Gastrocnemius medialis (tissue), 4 donors: ENCODE measurements around the gene LRIT3. TPM values are rescaled to one million over a fixed set of nuclear protein-coding genes. Genes with fewer than 3 reads are reported as not detected.
A peak's percentile ranks its signal among the peaks of the same experiment; 100 is the strongest.

Source experiments
- ATAC-seq, 2 donors: fragments of 150-250 bp; one replicate each; pipeline ENCODE4 v1.9.1; 2016
- DNase-seq, 2 donors: peaks; one replicate each; pipeline ENCODE4 v3.0.0-alpha.2; 2019
- H3K27ac ChIP-seq, 4 donors: fragments of 200-600 bp; sonication (generic); 1 replicate in 1 of 4; 2 replicates in 3 of 4; pipeline ENCODE4 v1.5.1; 2016 to 2018; ENCODE audit warnings: mild to moderate bottlenecking in 2 of 4, moderate library complexity in 1 of 4
- H3K27me3 ChIP-seq, 3 donors: fragments of 200-600 bp; sonication (generic) in 2 of 3; 1 replicate in 1 of 3; 2 replicates in 2 of 3; pipeline versions ENCODE4 v1.5.1 to v1.6.0; 2016 to 2019; ENCODE audit warnings: mild to moderate bottlenecking in 1 of 3, moderate library complexity in 1 of 3
- H3K36me3 ChIP-seq, 2 donors: fragments of 200-600 bp; sonication (generic) in 1 of 2; one replicate each; pipeline ENCODE4 v1.5.1; 2017 to 2018
- H3K4me1 ChIP-seq, 2 donors: fragments of 200-600 bp; sonication (generic) in 1 of 2; one replicate each; pipeline ENCODE4 v1.5.1; 2016 to 2017; ENCODE audit warnings: mild to moderate bottlenecking in 2 of 2
- H3K4me3 ChIP-seq, 4 donors: fragments of 200-600 bp; sonication (generic) in 3 of 4; 1 replicate in 1 of 4; 2 replicates in 3 of 4; pipeline ENCODE4 v1.5.1; 2016 to 2019; ENCODE audit warnings: mild to moderate bottlenecking in 2 of 4
- H3K9me3 ChIP-seq, 3 donors: fragments of 200-600 bp; sonication (generic) in 2 of 3; 1 replicate in 1 of 3; 2 replicates in 2 of 3; pipeline ENCODE4 v1.5.1; 2016 to 2019
- CTCF ChIP-seq, 5 experiments: fragments of 450-650 bp in 3 of 5; fragments of 200-600 bp in 2 of 5; sonication (generic) in 2 of 5; IDR thresholded peaks in 4 of 5; conservative IDR thresholded peaks in 1 of 5; 1 replicate in 4 of 5; 2 replicates in 1 of 5; pipeline ENCODE4 v1.5.1; 2016 to 2019; ENCODE audit warnings: antibody characterized with exemption in 5 of 5, mild to moderate bottlenecking in 3 of 5, moderate library complexity in 3 of 5
- POLR2A ChIP-seq, 2 donors: fragments of 450-650 bp; IDR thresholded peaks; one replicate each; pipeline ENCODE4 v1.6.1; 2017; ENCODE audit warnings: antibody characterized with exemption in 2 of 2, mild to moderate bottlenecking in 2 of 2, moderate library complexity in 2 of 2
- in situ Hi-C, 4 donors: fragments of 200-750 bp; cut with MboI; loops; one replicate each; pipeline versions ENCODE4 v1.15.0 to v1.8.0; 2017; ENCODE audit warnings: low sequenced_read_pairs in 4 of 4
- intact Hi-C: fragments of 100-400 bp; cut with DNase I; formaldehyde crosslinking; loops from one replicate; pipeline ENCODE4 v1.15.1; 2023; ENCODE audit warnings: low total_unique reads
- total RNA-seq, 4 donors: library from RNA; depleted of rRNA; stranded (reverse); fragments of >200 nt; gene quantifications; one replicate each; pipeline versions ENCODE4 v1.1.0 to v1.2.3, GENCODE V29; 2016

LRIT3 gene
- total RNA-seq, 4 donors from 2014 or later, result 0.15 to 0.25 TPM; not detected in 2

GRCh38 chr4:109879636-109880314 lies 31.9 kb downstream of the LRIT3 start:
- no peak overlapping the region for H3K27ac ChIP-seq

DNA sequence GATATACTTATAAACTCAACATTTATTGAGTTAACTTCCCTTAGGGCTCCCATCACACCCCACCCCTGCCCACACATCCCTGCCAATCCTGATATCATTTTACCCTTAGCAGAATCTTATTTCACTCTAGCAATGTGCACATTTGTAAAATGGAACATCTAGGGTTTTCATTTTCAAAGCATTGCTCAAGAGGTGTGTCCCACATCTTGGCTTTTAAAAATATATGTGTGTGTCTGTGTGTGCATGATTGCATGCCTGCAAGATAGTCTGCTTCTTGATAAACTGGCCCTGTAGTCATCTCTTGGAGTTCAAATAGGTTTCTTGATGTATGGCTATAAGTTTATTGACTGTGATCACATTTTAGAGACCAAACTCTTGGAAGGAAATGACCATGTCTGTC lies 38.4 kb downstream of the LRIT3 start:
- Histone ChIP-seq H3K27ac (peak overlapping the region in 2 of 4 donors; percentile 21 to 68), H3K27me3 (no peaks in the 10 kb centered on the region), H3K36me3 (no peaks in the 10 kb centered on the region), H3K4me3 (no peak overlapping the region), H3K9me3 (no peaks in the 10 kb centered on the region), H3K4me1 (peaks cover 0 to 22% of the 10 kb centered on the region in 2 donors)
- TF ChIP-seq CTCF (IDR thresholded peaks at IDR 0.05 in 4 of 5, conservative IDR thresholded peaks at IDR 0.05 in 1 of 5) (no peak), POLR2A (IDR thresholded peaks at IDR 0.05) (no peak)
- intact Hi-C loops (no loop called here), in situ Hi-C loops (no loop called here)
- peak; percentile 56 to 86 for ATAC-seq
- DNase-seq, result no peak

More at GRCh38 chr4:109879636-109880314, 31.9 kb downstream of the LRIT3 start:
- ATAC-seq, result no peak
- Histone ChIP-seq H3K36me3 (no peaks in the 10 kb centered on the region), H3K4me1 (peaks cover 0 to 13% of the 10 kb centered on the region in 2 donors), H3K9me3 (no peaks in the 10 kb centered on the region), H3K4me3 (no peak overlapping the region), H3K27me3 (no peaks in the 10 kb centered on the region)
- intact Hi-C loops (no loop called here), in situ Hi-C loops (no loop called here)
- no peak for TF ChIP-seq POLR2A (IDR thresholded peaks at IDR 0.05)
- TF ChIP-seq CTCF (IDR thresholded peaks at IDR 0.05 in 4 of 5, conservative IDR thresholded peaks at IDR 0.05 in 1 of 5), result no peak
- DNase-seq, result no peak

- H3K27me3 ChIP-seq, result no peaks in the 10 kb centered on the region
- no peak for ATAC-seq
Measured at GRCh38 chr4:109887071-109887470, 39.2 kb downstream of the LRIT3 start.

DNA sequence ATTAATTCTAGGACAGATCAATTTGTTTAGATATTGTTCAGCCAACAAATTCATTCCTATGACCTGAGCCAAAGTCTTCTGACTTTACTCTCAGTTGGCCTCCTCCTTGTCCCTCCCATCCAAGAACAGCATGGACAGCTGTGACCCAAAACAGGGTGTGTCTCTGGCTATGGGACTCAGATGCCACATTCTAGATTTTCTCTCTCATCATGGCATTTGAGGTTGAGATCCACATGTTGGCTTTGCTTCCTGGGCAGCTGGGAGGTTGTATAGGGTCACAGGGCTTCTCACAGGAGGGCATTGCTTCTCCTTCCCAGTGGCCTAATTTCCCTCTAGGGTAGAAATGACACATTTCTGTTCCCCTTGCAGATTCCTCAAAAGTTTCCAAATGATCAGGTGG lies 42.2 kb downstream of the LRIT3 start:
- peak; percentile 88 to 92 for ATAC-seq
- peak overlapping the region in 1 of 4 donors; percentile 44 for H3K27ac ChIP-seq
- H3K36me3 ChIP-seq, result no peaks in the 10 kb centered on the region
- no peaks in the 10 kb centered on the region for H3K27me3 ChIP-seq
- TF ChIP-seq CTCF (IDR thresholded peaks at IDR 0.05 in 4 of 5, conservative IDR thresholded peaks at IDR 0.05 in 1 of 5) (no peak), POLR2A (IDR thresholded peaks at IDR 0.05) (no peak)
- H3K4me3 ChIP-seq, result no peak overlapping the region
- intact Hi-C loops (no loop called here), in situ Hi-C loops (no loop called here)
- peaks cover 0 to 22% of the 10 kb centered on the region in 2 donors for H3K4me1 ChIP-seq
- H3K9me3 ChIP-seq, result no peaks in the 10 kb centered on the region
- DNase-seq, result peak; percentile 57 to 65

More at GRCh38 chr4:109887071-109887470, 39.2 kb downstream of the LRIT3 start:
- H3K36me3 ChIP-seq, result no peaks in the 10 kb centered on the region
- no peak for TF ChIP-seq CTCF (IDR thresholded peaks at IDR 0.05 in 4 of 5, conservative IDR thresholded peaks at IDR 0.05 in 1 of 5)
- TF ChIP-seq POLR2A (IDR thresholded peaks at IDR 0.05), result no peak
- peaks cover 0 to 22% of the 10 kb centered on the region in 2 donors for H3K4me1 ChIP-seq
- intact Hi-C loops (no loop called here), in situ Hi-C loops (no loop called here)
- H3K4me3 ChIP-seq, result no peak overlapping the region
- H3K9me3 ChIP-seq, result no peaks in the 10 kb centered on the region
- peak overlapping the region in 1 of 4 donors; percentile 68 for H3K27ac ChIP-seq
- DNase-seq, result no peak
